ENCODE results near the gene COL18A1. TPM values are rescaled to one million over a fixed set of nuclear protein-coding genes. Genes with fewer than 3 reads are reported as not detected.
A peak's percentile ranks its signal among the peaks of the same experiment; 100 is the strongest.

Gene COL18A1
- total RNA-seq, 1 donor from 2014 or later = 59.0 TPM

DNA sequence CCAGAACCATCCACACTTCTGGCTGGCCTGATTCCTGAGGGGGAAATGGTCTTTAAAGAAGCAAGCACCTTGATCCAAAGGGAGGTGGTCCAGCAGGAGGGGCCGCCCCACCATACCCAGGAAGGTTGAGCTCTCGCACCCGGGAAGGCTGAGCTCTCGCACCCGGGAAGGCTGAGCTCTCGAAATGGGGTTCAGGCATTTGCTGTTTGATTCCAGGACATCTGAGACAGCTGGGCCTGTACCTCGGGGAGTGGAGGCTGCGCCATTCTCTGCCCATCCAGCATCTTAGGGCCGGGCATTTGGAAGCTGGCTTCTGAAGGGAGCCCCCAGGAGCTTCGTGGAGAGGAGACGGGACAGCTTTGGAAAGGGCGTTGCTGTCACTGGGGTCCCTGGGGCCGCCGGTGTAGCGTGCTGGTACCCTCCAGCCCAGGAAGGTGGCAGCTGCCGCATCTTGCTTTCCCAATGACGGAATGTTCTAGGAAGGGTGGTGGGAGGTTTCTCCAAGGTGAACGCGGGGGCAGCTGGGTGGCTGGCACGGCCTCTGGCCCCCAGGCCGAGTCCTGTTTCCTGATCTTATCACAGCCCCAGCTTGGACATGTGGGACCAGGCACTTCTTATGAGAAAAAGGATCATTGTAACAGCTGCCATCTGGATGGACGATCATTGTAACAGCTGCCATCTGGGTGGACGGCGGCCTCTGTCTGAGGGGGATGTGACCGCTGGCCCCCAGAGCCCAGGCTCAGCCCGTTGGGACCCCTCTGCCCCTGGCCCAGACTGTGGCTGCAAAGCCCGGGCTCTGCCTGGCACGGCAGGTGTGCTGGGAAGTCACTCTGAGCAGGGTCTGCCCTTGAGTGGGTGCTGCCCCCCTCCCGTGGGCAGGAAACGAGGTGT, 61.6 kb downstream of the COL18A1 start:
- Histone ChIP-seq H3K36me3 (ENCODE audit: control insufficient read depth in 3 of 3, insufficient read depth in 3 of 3, low read length in 3 of 3) (no peaks in the 10 kb centered on the region), H3K27ac (ENCODE audit: low read depth, low read length) (no peak overlapping the region), H3K4me1 (ENCODE audit: control insufficient read depth in 3 of 3, insufficient read depth in 3 of 3, low read length in 3 of 3) (peaks cover 6 to 15% (median 9%) of the 10 kb centered on the region in 3 donors), H3K27me3 (ENCODE audit: control insufficient read depth in 3 of 3, insufficient read depth in 3 of 3, low read length in 3 of 3) (peaks cover 6 to 10% (median 8%) of the 10 kb centered on the region in 3 donors), H3K4me3 (ENCODE audit: low read length in 3 of 3) (no peak overlapping the region), H3K9me3 (ENCODE audit: control insufficient read depth in 3 of 3, low read length in 3 of 3) (peaks cover 0 to 2% (median 2%) of the 10 kb centered on the region in 3 donors), H3K9ac (ENCODE audit: low read depth in 1 of 3, low read length in 3 of 3) (no peak overlapping the region)

DNA sequence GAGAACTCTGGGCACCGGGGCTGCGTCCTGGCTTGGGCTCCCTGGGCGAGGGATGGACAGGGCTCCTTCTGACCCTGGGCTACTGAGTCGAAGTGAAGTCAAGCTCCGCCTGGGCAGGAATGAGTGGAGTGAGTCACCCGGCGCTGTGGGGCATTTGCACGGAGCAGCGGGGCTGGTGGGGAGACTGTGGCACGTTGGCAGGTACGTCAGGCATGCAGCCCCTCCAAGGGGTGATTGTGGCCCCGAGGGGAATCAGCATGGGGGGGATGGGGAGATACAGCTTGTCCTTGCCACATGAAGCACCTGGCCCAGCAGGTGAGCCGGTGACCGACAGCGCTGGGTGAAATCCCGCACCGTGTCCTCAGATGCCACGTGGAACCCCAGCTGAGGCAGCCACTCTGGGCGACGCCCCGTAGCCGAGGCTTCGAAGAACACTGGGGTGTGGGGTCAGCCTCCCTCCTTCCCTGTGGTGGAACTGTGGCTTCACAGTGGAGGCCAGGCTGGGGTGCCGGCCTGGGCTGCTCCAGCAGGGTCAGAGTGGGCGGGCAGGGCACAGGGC, 62.3 kb downstream of the COL18A1 start:
- Histone ChIP-seq H3K27me3 (ENCODE audit: control insufficient read depth in 3 of 3, insufficient read depth in 3 of 3, low read length in 3 of 3) (peaks cover 6 to 10% (median 8%) of the 10 kb centered on the region in 3 donors), H3K27ac (ENCODE audit: low read depth, low read length) (no peak overlapping the region), H3K9me3 (ENCODE audit: control insufficient read depth in 3 of 3, low read length in 3 of 3) (peaks cover 0 to 2% (median 0%) of the 10 kb centered on the region in 3 donors), H3K4me1 (ENCODE audit: control insufficient read depth in 3 of 3, insufficient read depth in 3 of 3, low read length in 3 of 3) (peaks cover 6 to 19% (median 13%) of the 10 kb centered on the region in 3 donors), H3K4me3 (ENCODE audit: low read length in 3 of 3) (no peak overlapping the region), H3K9ac (ENCODE audit: low read depth in 1 of 3, low read length in 3 of 3) (no peak overlapping the region), H3K36me3 (ENCODE audit: control insufficient read depth in 3 of 3, insufficient read depth in 3 of 3, low read length in 3 of 3) (no peaks in the 10 kb centered on the region)

DNA sequence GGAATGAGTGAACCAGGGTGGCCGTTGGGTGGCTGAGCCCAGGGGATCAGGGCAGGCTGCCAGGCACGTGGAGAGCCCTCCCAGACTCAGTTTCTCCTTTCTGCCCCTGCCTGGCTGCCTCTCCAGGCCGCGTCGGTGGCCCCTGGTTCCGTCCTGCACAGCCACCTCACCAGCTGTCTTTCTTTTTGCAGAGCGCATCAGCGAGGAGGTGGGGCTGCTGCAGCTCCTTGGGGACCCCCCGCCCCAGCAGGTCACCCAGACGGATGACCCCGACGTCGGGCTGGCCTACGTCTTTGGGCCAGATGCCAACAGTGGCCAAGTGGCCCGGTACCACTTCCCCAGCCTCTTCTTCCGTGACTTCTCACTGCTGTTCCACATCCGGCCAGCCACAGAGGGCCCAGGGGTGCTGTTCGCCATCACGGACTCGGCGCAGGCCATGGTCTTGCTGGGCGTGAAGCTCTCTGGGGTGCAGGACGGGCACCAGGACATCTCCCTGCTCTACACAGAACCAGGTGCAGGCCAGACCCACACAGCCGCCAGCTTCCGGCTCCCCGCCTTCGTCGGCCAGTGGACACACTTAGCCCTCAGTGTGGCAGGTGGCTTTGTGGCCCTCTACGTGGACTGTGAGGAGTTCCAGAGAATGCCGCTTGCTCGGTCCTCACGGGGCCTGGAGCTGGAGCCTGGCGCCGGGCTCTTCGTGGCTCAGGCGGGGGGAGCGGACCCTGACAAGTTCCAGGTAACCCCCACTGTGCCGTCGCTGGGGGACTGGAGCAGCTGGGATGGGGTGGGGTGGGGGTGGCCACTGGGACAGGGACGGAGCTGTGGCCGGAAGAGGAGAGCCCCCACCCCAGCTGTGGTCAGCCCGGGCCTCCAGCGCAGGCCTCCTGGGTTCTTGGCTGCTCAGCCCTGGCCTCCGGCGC, 63.3 kb downstream of the COL18A1 start:
- Histone ChIP-seq H3K9me3 (ENCODE audit: control insufficient read depth in 3 of 3, low read length in 3 of 3) (no peaks in the 10 kb centered on the region), H3K4me1 (ENCODE audit: control insufficient read depth in 3 of 3, insufficient read depth in 3 of 3, low read length in 3 of 3) (peaks cover 6 to 24% (median 16%) of the 10 kb centered on the region in 3 donors), H3K36me3 (ENCODE audit: control insufficient read depth in 3 of 3, insufficient read depth in 3 of 3, low read length in 3 of 3) (no peaks in the 10 kb centered on the region), H3K27ac (ENCODE audit: low read depth, low read length) (no peak overlapping the region), H3K27me3 (ENCODE audit: control insufficient read depth in 3 of 3, insufficient read depth in 3 of 3, low read length in 3 of 3) (peaks cover 4 to 10% (median 8%) of the 10 kb centered on the region in 3 donors), H3K9ac (ENCODE audit: low read depth in 1 of 3, low read length in 3 of 3) (no peak overlapping the region), H3K4me3 (ENCODE audit: low read length in 3 of 3) (no peak overlapping the region)

DNA sequence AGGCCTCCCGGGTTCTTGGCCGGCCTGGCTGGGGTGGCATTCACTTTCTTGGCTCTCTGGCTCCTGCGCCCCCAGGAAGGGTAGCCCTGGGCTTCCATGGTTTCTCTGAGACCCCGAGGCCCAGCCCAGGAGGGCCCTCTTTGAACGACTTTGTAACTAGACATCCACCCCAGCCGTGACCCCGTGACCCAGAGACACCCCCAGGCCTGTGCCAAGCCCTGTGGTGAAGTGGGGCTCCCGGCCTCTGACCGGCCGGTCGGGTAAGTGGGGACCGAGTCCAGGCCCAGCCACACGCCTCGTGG, 64.0 kb downstream of the COL18A1 start:
- H3K27ac ChIP-seq (ENCODE audit: low read depth, low read length) = no peak overlapping the region
- H3K4me1 ChIP-seq (ENCODE audit: control insufficient read depth in 3 of 3, insufficient read depth in 3 of 3, low read length in 3 of 3) = peaks cover 6 to 24% (median 16%) of the 10 kb centered on the region in 3 donors
- peaks cover 4 to 13% (median 10%) of the 10 kb centered on the region in 3 donors for H3K27me3 ChIP-seq (ENCODE audit: control insufficient read depth in 3 of 3, insufficient read depth in 3 of 3, low read length in 3 of 3)
- H3K36me3 ChIP-seq (ENCODE audit: control insufficient read depth in 3 of 3, insufficient read depth in 3 of 3, low read length in 3 of 3) = no peaks in the 10 kb centered on the region
- no peak overlapping the region for H3K4me3 ChIP-seq (ENCODE audit: low read length in 3 of 3)
- H3K9me3 ChIP-seq (ENCODE audit: control insufficient read depth in 3 of 3, low read length in 3 of 3) = no peaks in the 10 kb centered on the region
- no peak overlapping the region for H3K9ac ChIP-seq (ENCODE audit: low read depth in 1 of 3, low read length in 3 of 3)

DNA sequence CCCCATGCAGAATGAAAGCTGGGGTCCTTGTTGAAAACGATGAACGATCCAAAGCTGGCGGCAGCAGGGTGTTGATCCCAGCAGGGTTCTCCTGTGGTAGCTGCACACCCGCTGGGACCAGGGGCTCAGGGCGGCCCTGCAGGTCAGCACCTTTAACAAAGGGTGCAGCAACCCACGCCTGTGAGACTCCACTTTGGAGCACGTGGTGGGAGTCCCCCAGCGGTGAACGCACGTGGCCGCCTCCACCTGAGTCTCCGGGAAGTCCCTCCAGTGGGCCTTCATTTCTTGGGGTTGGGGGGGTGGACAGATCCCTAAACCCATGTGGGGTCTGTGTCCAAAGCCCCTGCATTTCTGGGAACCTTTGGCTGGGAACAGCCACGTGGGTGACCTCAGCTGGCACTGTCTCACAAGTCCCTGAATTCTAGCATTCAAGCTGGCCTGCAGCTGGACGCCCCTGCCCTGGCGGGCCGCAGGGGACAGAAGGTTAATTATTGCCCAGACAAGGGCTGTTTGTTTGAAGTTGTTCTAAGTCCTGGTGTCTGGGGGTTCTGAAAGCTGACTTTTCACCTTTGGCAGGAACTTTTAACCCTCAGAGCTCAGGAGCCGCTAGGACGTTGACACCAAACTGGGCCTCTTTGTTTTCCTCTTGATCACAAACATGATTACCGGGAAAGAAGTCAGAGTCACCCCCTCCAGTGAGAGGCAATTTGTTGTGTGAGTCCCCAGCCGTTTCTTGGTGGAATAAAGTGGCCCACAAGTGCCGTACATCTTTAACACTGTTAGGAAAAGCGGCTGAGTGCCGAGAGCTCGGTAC, 64.5 kb downstream of the COL18A1 start:
- H3K9ac ChIP-seq (ENCODE audit: low read depth in 1 of 3, low read length in 3 of 3) = peak overlapping the region in 1 of 3 donors; percentile 11
- no peak overlapping the region for H3K27ac ChIP-seq (ENCODE audit: low read depth, low read length)
- H3K4me1 ChIP-seq (ENCODE audit: control insufficient read depth in 3 of 3, insufficient read depth in 3 of 3, low read length in 3 of 3) = peaks cover 6 to 24% (median 16%) of the 10 kb centered on the region in 3 donors
- no peak overlapping the region for H3K4me3 ChIP-seq (ENCODE audit: low read length in 3 of 3)
- H3K9me3 ChIP-seq (ENCODE audit: control insufficient read depth in 3 of 3, low read length in 3 of 3) = no peaks in the 10 kb centered on the region
- H3K27me3 ChIP-seq (ENCODE audit: control insufficient read depth in 3 of 3, insufficient read depth in 3 of 3, low read length in 3 of 3) = peaks cover 4 to 15% (median 10%) of the 10 kb centered on the region in 3 donors
- H3K36me3 ChIP-seq (ENCODE audit: control insufficient read depth in 3 of 3, insufficient read depth in 3 of 3, low read length in 3 of 3) = peaks cover 0 to 1% (median 0%) of the 10 kb centered on the region in 3 donors

DNA sequence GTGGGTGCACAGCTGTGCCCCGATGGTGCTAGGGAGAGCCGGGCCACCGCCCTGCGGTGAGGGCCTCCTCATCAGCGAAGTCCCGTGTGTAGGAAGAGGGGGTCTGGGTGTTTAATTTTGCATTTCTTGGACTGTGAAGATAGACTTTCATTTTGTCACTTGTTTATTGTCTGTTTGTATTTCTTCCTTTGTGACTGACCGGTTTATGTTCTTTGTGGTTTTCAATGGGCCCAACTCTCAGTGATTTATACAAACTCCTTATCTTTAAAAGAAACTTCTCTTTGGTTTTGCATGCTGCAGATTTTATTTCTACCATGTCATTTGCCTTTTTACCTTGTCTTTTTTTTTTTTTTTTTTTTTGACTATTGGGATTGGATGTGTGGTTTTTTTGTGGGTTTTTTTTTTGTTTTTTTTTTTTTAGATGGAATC, 65.1 kb downstream of the COL18A1 start:
- peaks cover 4 to 15% (median 10%) of the 10 kb centered on the region in 3 donors for H3K27me3 ChIP-seq (ENCODE audit: control insufficient read depth in 3 of 3, insufficient read depth in 3 of 3, low read length in 3 of 3)
- H3K4me1 ChIP-seq (ENCODE audit: control insufficient read depth in 3 of 3, insufficient read depth in 3 of 3, low read length in 3 of 3) = peaks cover 6 to 24% (median 16%) of the 10 kb centered on the region in 3 donors
- peaks cover 0 to 3% (median 0%) of the 10 kb centered on the region in 3 donors for H3K36me3 ChIP-seq (ENCODE audit: control insufficient read depth in 3 of 3, insufficient read depth in 3 of 3, low read length in 3 of 3)
- H3K4me3 ChIP-seq (ENCODE audit: low read length in 3 of 3) = no peak overlapping the region
- H3K27ac ChIP-seq (ENCODE audit: low read depth, low read length) = peak overlapping the region; percentile 77
- no peak overlapping the region for H3K9ac ChIP-seq (ENCODE audit: low read depth in 1 of 3, low read length in 3 of 3)
- H3K9me3 ChIP-seq (ENCODE audit: control insufficient read depth in 3 of 3, low read length in 3 of 3) = no peaks in the 10 kb centered on the region

DNA sequence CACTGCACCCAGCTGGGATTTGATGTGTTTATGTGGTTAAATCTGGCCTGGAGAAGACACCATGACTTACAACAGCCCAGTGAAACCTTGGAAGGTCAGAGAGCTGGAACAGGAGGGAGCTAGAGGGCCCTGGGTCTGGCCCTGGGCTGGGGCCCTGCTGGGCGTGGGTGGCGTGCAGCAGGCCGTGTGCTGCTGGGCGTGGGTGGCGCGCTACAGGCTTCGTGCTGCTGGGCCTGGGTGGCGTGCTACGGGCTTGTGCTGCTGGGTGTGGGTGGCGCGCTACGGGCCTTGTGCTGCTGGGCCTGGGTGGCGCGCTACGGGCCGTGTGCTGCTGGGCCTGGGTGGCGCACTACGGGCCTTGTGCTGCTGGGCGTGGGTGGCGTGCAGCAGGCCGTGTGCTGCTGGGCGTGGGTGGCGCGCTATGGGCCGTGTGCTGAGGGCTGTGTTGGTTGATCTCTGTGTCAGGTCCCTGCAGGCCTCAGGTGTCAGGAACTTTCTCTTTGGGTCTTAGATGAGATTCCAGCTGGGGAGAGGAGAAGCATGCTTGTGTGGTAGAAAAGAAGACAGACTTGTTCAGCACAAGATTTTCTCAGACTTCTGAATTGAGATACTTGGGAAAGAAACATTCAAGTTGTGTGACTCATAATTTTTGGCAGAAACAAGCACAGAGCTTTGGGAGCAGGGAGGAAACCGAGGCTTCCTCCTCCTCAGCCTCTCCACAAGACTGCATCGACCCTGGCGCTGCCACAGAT, 66.0 kb downstream of the COL18A1 start:
- Histone ChIP-seq H3K27ac (ENCODE audit: low read depth, low read length) (peak overlapping the region; percentile 77), H3K36me3 (ENCODE audit: control insufficient read depth in 3 of 3, insufficient read depth in 3 of 3, low read length in 3 of 3) (peaks cover 0 to 3% (median 0%) of the 10 kb centered on the region in 3 donors), H3K4me1 (ENCODE audit: control insufficient read depth in 3 of 3, insufficient read depth in 3 of 3, low read length in 3 of 3) (peaks cover 6 to 24% (median 16%) of the 10 kb centered on the region in 3 donors), H3K9me3 (ENCODE audit: control insufficient read depth in 3 of 3, low read length in 3 of 3) (no peaks in the 10 kb centered on the region), H3K27me3 (ENCODE audit: control insufficient read depth in 3 of 3, insufficient read depth in 3 of 3, low read length in 3 of 3) (peaks cover 0 to 11% (median 8%) of the 10 kb centered on the region in 3 donors), H3K9ac (ENCODE audit: low read depth in 1 of 3, low read length in 3 of 3) (peak overlapping the region in 1 of 3 donors; percentile 50), H3K4me3 (ENCODE audit: low read length in 3 of 3) (peak overlapping the region in 1 of 3 donors; percentile 29)

DNA sequence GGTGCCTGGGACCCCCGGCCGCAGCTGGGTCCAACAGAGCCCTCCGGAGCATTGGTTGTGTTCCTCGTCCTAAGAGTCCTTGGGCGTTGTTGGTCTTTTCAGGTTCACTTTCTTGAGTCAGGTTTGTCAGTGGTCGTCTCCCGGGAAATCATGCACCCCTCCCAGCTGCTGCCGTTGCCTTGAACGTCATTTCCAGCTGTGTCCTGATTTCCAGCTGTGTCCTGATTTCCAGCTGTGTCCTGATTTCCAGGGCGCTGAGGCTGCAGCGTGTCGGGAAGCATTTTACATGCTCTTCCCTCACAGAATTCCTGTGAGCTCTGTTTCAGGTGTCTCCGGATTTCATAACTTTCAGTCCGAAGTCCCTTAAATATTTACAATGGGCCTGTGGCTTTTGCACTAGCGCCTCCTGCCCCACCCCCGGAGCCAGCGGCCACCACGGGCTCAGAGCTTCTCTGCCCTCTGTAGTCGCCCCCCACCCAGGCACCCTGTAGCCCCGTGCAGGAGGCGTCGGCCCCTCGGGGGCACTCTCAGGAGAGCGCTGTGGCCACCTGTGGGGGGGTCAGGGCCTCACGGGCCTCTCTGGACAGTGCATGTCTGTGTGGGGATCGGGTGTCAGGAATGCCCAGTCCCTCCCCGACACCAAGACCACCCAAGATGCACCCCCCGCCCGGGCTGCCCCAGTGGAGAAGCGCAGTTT, 66.7 kb downstream of the COL18A1 start:
- H3K4me3 ChIP-seq (ENCODE audit: low read length in 3 of 3) = peak overlapping the region in 1 of 3 donors; percentile 29
- H3K27me3 ChIP-seq (ENCODE audit: control insufficient read depth in 3 of 3, insufficient read depth in 3 of 3, low read length in 3 of 3) = peaks cover 0 to 15% (median 5%) of the 10 kb centered on the region in 3 donors
- peaks cover 0 to 4% (median 3%) of the 10 kb centered on the region in 3 donors for H3K36me3 ChIP-seq (ENCODE audit: control insufficient read depth in 3 of 3, insufficient read depth in 3 of 3, low read length in 3 of 3)
- H3K4me1 ChIP-seq (ENCODE audit: control insufficient read depth in 3 of 3, insufficient read depth in 3 of 3, low read length in 3 of 3) = peaks cover 6 to 24% (median 16%) of the 10 kb centered on the region in 3 donors
- H3K9me3 ChIP-seq (ENCODE audit: control insufficient read depth in 3 of 3, low read length in 3 of 3) = no peaks in the 10 kb centered on the region
- H3K9ac ChIP-seq (ENCODE audit: low read depth in 1 of 3, low read length in 3 of 3) = no peak overlapping the region
- peak overlapping the region; percentile 77 for H3K27ac ChIP-seq (ENCODE audit: low read depth, low read length)
